ENCODE measurements around the gene CLDN34. TPM values are rescaled to one million over a fixed set of nuclear protein-coding genes. Genes with fewer than 3 reads are reported as not detected.

The CLDN34 gene
- total RNA-seq, 1 experiment from 2014 or later: not detected

- Mint-ChIP-seq H3K4me1 (ENCODE audit: insufficient read depth, unreplicated experiment) (peaks cover 26% of the 10 kb centered on the region), H3K36me3 (ENCODE audit: insufficient read depth, unreplicated experiment) (peaks cover 5% of the 10 kb centered on the region), H3K9me3 (ENCODE audit: unreplicated experiment) (no peaks in the 10 kb centered on the region), H3K27me3 (ENCODE audit: insufficient read depth, unreplicated experiment) (no peaks in the 10 kb centered on the region), H3K4me3 (ENCODE audit: unreplicated experiment) (no peak overlapping the region), H3K27ac (ENCODE audit: low read depth, unreplicated experiment) (no peak overlapping the region)
- no peak for TF ChIP-seq CTCF (IDR thresholded peaks at IDR 0.05; ENCODE audit: unreplicated experiment)
- no peak for DNase-seq (ENCODE audit: unreplicated experiment)
- ChIA-PET CTCF (interaction anchor here (0.6 kb wide), 1 partner anchor 61 kb away, joined by 4 read pairs; no protein-coding TSS in a partner anchor), POLR2A (no interaction called here)
- intact Hi-C loops (cut with micrococcal nuclease): no loop called here
- BruUV-seq (replicated peaks): no TSS peak
Measured at GRCh38 chrX:10007621-10008020, 40.5 kb downstream of the CLDN34 start.

- no peaks in the 10 kb centered on the region for H3K9me3 Mint-ChIP-seq (ENCODE audit: unreplicated experiment)
- H3K27me3 Mint-ChIP-seq (ENCODE audit: insufficient read depth, unreplicated experiment): no peaks in the 10 kb centered on the region
- no peak overlapping the region for H3K27ac Mint-ChIP-seq (ENCODE audit: low read depth, unreplicated experiment)
- no TSS peak for BruUV-seq (replicated peaks)
- intact Hi-C loops (cut with micrococcal nuclease): no loop called here
- peaks cover 30% of the 10 kb centered on the region for H3K4me1 Mint-ChIP-seq (ENCODE audit: insufficient read depth, unreplicated experiment)
- no peak for TF ChIP-seq CTCF (IDR thresholded peaks at IDR 0.05; ENCODE audit: unreplicated experiment)
- H3K36me3 Mint-ChIP-seq (ENCODE audit: insufficient read depth, unreplicated experiment): peaks cover 5% of the 10 kb centered on the region
- DNase-seq (ENCODE audit: unreplicated experiment): no peak
- CTCF ChIA-PET: interaction anchor here (0.8 to 1.4 kb wide), 3 partner anchors 41 to 112 kb away, joined by 3 to 4 read pairs (median 3); no protein-coding TSS in a partner anchor
- POLR2A ChIA-PET: interaction anchor here (0.6 kb wide), 1 partner anchor 492 kb away, joined by 3 read pairs; no protein-coding TSS in a partner anchor
- no peak overlapping the region for H3K4me3 Mint-ChIP-seq (ENCODE audit: unreplicated experiment)
Measured at GRCh38 chrX:10008483-10009056, 41.4 kb downstream of the CLDN34 start.

- ChIA-PET CTCF (no interaction called here), POLR2A (interaction anchor here (0.7 kb wide), 1 partner anchor 58 kb away, joined by 3 read pairs; no protein-coding TSS in a partner anchor)
- Mint-ChIP-seq H3K9me3 (ENCODE audit: unreplicated experiment) (no peaks in the 10 kb centered on the region), H3K36me3 (ENCODE audit: insufficient read depth, unreplicated experiment) (peaks cover 5% of the 10 kb centered on the region), H3K4me3 (ENCODE audit: unreplicated experiment) (no peak overlapping the region), H3K4me1 (ENCODE audit: insufficient read depth, unreplicated experiment) (peaks cover 25% of the 10 kb centered on the region), H3K27me3 (ENCODE audit: insufficient read depth, unreplicated experiment) (no peaks in the 10 kb centered on the region), H3K27ac (ENCODE audit: low read depth, unreplicated experiment) (no peak overlapping the region)
- intact Hi-C loops (cut with micrococcal nuclease): no loop called here
- no peak for TF ChIP-seq CTCF (IDR thresholded peaks at IDR 0.05; ENCODE audit: unreplicated experiment)
- no TSS peak for BruUV-seq (replicated peaks)
- no peak for DNase-seq (ENCODE audit: unreplicated experiment)
Measured at GRCh38 chrX:10009741-10010140, 42.6 kb downstream of the CLDN34 start.

GRCh38 chrX:10010686-10011085, 43.5 kb downstream of the CLDN34 start:
- Mint-ChIP-seq H3K36me3 (ENCODE audit: insufficient read depth, unreplicated experiment) (peaks cover 5% of the 10 kb centered on the region), H3K4me1 (ENCODE audit: insufficient read depth, unreplicated experiment) (peaks cover 25% of the 10 kb centered on the region), H3K9me3 (ENCODE audit: unreplicated experiment) (no peaks in the 10 kb centered on the region), H3K27me3 (ENCODE audit: insufficient read depth, unreplicated experiment) (no peaks in the 10 kb centered on the region), H3K4me3 (ENCODE audit: unreplicated experiment) (no peak overlapping the region), H3K27ac (ENCODE audit: low read depth, unreplicated experiment) (peak overlapping the region; percentile 2)
- DNase-seq (ENCODE audit: unreplicated experiment): peak; percentile 79
- ChIA-PET CTCF (interaction anchor here (0.7 to 2.7 kb wide), 6 partner anchors 13 to 138 kb away, joined by 3 to 18 read pairs (median 6); no protein-coding TSS in a partner anchor), POLR2A (interaction anchor here (0.8 to 1.0 kb wide), 2 partner anchors 9 to 11 kb away, joined by 3 read pairs; no protein-coding TSS in a partner anchor)
- BruUV-seq (replicated peaks): no TSS peak
- TF ChIP-seq CTCF (IDR thresholded peaks at IDR 0.05; ENCODE audit: unreplicated experiment): no peak
- intact Hi-C loops (cut with micrococcal nuclease): no loop called here

Measured in MCF 10A (cell line).